ENCODE data around the gene CENPE.

CENPE gene

DNA sequence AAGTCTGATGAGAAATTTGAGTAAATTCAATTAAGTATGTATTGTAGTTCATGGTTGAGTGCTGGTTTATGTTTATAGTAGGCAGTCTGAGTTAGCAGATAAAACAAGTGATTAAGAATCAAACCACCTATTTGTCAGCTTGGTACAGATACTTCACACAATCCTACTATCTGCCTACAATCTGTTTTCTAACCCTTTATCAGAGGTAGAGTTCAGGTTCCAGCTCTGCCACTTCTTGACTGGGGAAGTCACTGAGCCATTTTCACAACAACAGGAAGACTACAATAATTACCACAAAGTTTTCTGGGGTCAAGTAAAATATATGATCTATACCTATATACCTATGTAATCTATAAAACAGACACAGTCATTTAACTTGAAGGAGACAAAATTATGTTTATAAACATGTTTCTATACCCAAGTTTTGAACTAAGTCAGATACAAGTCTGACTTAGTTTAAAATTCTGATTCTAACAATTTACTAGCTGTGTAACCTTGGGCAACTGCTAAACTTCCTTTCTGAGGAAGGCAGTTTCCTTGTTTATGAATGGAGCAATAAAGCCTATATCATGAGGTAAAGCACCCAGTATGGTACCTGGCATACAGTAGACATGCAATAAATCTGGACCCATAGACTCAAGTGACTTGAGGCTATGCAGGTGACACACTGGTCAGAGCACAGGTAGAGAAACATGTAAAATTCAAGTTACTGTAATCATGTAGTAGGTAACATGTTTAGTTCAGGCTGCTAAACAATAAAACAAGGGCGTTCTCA, 61.3 kb downstream of the CENPE start:
- DNase-seq (ENCODE audit: low read depth in 2 of 2) = no peak

- no peak for DNase-seq (ENCODE audit: low read depth in 2 of 2)
Measured at GRCh38 chr4:103129174-103129573, 69.0 kb downstream of the CENPE start.

GRCh38 chr4:103126126-103126525, 72.0 kb downstream of the CENPE start:
- no peak for DNase-seq (ENCODE audit: low read depth in 2 of 2)

DNA sequence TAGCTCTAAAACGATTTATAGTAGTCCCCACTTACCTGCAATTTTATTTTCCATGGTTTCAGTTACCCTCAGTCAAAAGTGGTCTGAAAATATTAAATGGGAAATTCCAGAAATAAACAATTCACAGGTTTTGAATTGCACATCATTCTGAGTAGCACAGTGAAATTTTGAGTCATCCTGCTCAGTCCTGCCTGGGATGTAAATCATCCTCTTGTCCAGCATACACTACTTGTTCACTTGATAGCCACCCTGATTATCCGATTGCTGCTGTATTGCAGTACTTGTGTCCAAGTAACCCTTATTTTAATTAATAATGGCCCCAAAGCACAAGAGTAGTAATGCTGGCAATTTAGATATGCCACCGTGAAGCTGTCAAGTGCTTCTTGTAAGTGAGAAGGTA, 75.0 kb downstream of the CENPE start:
- no peak for DNase-seq (ENCODE audit: low read depth in 2 of 2)

DNA sequence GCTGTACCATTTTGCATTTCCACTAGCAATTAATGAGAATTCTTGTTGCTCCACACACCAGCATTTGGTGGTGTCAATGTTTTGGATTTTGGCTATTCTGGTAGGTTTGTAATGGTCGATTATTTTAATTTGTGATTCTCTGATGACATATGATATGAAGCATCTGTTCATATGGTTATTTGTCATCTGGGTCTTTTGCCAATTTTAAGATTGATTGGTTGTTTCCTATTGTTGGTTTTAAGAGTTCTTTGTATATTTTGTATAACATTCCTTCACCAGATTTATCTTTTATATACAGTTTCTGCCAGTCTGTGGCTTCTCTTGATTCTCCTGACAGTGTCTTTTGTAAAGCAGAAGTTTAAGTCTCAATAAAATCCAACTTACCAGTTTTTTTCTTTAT, 80.0 kb downstream of the CENPE start:
- DNase-seq (ENCODE audit: low read depth in 2 of 2) = no peak

DNA sequence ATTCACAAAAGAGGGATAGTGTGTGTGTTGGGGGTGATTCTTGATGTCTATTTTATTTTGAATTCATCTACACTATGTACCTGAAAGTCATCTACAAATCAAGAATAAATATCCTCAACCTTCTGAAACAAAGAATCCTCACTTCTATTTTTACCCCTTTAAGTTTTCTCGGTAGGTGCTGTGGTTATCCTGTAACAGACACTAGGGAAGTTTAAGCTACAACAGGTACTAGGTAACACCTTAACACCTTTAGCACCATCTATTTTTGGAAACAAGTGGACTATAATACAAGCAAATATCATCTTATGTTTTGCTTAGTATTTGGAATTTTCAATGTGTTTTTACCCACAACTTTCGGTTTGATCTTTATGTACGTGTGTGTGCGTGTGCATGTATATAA, 86.5 kb downstream of the CENPE start:
- no peak for DNase-seq (ENCODE audit: low read depth in 2 of 2)

DNA sequence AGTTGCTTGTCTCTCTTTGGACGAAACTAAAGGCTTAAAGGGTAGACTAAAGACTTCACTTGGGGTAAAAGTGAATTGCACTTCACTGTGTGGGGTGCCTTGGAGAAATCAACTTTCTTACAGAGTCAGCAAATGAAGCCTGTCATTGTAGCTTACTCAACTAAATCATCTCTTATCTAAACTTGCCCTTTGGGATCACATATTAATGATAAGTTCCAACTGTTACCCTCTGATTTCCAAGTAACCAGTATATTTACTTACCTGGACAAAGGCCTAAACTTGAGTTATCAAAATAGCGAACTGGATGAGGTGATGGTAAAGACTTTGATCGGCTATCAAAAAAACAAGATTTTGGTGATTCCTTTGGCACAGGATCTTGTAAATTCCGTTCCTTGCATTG, 89.6 kb downstream of the CENPE start:
- no peak for DNase-seq (ENCODE audit: low read depth in 2 of 2)

DNA sequence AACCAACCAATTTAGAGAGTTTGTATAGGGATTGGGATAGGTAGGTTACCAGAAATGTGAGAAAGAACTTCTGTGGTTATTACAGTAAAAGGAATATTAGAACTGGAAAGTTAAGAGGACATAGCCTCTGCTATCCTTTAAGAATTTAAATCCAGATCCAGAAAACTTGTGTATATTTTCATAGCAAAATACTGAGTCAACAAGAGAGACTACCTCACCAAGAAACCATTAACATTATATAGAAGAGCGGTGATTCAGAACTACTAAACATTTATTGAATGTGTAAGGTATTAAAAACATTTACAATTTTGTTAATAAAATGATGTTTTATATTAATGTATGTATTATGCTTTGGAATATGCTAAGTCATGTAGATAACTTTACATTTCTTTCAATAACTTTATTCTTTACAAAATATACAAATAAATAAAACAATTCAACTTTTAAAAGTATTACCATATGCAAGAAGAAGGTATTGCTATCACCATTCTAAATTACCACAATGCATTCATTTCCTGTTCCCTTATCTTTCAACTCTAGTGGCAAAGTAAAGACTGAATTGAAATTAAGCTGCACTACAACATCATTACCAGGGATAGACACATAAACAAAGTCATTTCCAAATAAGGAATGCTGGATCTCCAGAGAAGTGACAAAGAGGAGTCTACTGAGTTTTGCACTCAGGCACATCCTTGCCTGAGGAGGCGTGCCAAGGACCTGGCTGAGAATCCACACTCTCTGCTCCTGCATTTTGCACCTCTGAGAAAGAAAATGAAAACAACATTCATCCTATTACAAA, 92.4 kb downstream of the CENPE start:
- DNase-seq (ENCODE audit: low read depth in 2 of 2) = no peak

GRCh38 chr4:103104886-103105285, 93.3 kb downstream of the CENPE start:
- DNase-seq (ENCODE audit: low read depth in 2 of 2) = no peak

GRCh38 chr4:103100691-103101090, 97.5 kb downstream of the CENPE start:
- DNase-seq (ENCODE audit: low read depth in 2 of 2) = no peak

DNA sequence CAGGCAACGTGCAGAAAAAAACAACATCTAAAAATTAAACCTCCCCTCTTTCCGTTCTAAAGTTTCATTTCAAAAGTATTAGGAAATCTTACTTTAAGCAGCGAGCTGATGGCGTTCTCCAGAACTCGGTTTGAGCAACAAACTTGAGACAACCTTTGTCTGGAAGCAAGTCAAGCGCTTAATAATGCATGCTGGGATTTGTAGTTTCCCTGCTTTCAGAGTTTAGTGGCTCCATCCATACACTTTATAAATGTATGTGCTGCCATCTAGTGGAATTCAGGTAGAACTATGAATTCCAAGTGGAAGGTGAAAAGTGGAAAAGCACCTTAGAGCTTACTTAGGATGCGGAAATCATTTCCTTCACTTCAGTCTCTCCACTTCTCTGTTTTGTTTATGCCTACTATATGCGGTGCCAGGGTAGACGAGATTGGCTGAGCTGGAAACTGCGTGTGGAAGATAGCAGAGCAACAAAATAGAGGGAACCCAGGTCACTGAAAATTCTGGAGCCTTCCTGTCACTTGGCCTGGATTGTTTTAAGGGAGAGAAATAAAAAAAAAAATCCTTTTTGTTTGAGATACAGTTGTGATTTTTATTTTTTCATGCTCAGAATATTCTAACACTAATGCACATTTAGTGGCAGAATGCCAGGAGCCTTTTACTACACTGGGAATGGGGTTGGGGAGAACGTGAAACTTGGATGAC, 98.3 kb downstream of the CENPE start, which contains the start of gene BDH2:
TSS of gene BDH2 (minus strand) at position 144 of the 702 bp plus-strand sequence. CDS start 3,580 bp downstream, outside the sequence.
- DNase-seq (ENCODE audit: low read depth in 2 of 2) = no peak

DNA sequence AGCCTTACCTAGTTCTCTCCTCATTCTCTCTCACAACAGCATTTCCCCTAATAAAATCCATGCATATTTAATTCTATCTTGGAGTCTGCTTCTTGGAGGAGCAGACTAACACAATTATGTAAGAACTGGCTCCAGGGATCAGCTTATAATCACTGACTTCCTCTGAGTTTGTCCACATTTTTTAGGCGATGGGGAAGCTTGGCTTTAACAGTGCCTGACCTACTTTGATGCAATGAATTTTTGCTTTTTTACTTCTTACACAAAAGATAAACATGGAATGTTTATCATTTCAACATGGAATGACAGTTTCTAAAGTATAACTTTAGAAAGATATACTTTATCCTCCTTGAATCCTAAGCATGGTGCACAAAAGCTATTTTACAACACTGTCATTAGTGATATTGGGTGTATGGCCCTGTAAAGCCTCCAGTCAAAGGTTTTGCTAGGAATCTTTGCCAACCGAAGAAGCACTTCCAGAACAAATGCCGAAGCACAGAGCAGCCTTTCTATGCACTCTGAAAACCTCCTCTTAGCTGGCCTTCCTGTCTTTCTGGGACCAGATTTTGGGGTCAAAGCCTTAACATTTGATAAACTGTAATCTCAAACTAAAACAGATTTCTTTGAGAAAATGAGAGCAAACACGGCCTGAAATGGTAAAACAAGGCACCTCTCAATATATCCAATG, 99.2 kb downstream of the CENPE start:
- no peak for DNase-seq (ENCODE audit: low read depth in 2 of 2)

DNA sequence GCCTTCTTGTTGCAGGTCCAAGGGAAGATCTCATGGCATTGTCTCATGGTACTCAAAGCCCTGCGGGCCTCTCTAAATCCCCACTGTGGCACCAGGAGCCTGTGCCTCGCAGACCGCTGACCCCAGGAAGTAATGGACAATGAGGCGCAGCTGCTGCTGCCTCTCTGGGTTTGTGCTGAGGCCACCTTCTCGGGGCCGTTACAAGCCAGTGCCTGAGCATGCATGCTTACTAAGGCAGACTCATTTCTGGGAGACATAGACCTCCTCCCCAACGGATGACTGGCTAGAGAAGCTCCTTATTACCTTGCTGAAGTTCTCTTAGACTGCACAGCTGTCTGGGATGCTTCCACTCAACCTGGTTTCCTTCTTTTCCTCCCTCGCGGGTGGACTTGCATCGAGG, 99.8 kb downstream of the CENPE start:
- no peak for DNase-seq (ENCODE audit: low read depth in 2 of 2)

GRCh38 chr4:103097112-103097511, 101.0 kb downstream of the CENPE start:
- no peak for DNase-seq (ENCODE audit: low read depth in 2 of 2)

GRCh38 chr4:103095080-103095479, 103.1 kb downstream of the CENPE start:
- no peak for DNase-seq (ENCODE audit: low read depth in 2 of 2)

GRCh38 chr4:103092245-103092644, 105.9 kb downstream of the CENPE start:
- no peak for DNase-seq (ENCODE audit: low read depth in 2 of 2)

GRCh38 chr4:103091601-103092223, 106.4 kb downstream of the CENPE start:
- DNase-seq (ENCODE audit: low read depth in 2 of 2) = no peak

DNA sequence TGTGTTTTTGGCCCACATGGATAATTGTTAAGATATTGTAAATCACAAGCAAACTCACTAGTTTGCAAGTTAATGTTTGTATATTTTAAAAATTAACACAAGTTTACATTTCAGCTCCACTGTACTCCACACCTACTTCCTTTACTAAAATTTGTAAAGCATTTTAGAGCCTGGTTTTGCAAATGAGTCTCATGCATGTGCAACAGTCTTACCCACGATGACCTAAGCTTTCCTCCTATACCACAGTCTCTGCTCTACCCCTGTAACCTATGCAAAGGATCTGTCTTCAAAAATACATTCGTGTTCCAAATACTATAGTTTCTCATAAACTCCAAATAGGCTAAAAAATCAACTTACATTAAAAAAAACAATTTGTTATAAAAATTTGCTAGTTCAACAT, 108.7 kb downstream of the CENPE start:
- DNase-seq (ENCODE audit: low read depth in 2 of 2) = no peak

GRCh38 chr4:103086551-103086950, 111.6 kb downstream of the CENPE start:
- no peak for DNase-seq (ENCODE audit: low read depth in 2 of 2)

- DNase-seq (ENCODE audit: low read depth in 2 of 2) = no peak
Measured at GRCh38 chr4:103085555-103086196, 112.5 kb downstream of the CENPE start.

DNA sequence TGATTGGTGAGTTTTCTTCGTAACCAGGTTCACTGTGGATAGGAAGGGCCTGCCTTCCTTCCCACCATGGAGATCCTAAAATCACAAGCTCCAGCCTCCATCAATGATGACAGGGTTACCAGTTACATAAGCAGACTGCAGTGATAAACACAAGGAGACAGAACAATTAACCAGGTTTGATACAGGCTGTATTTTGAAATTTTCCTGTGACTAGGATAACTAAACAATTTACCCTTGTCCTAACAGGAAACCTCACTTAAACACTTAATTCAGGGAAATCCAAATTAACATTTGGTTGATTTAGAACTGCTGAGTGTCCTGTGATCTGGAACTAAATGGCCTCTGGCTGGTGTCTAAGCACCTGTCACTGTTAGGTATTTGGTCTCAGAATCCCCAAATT, 118.5 kb downstream of the CENPE start:
- no peak for DNase-seq (ENCODE audit: low read depth in 2 of 2)
